OCI-LY1 (cell line): ENCODE data around the gene DOCK4.

ENCODE experiments used
- H2AFZ ChIP-seq: fragments of 200-600 bp; sonication (generic), shearing (Covaris generic); 2 replicates; pipeline ENCODE4 v1.6.0; 2014; ENCODE audit warnings: antibody characterized with exemption, mild to moderate bottlenecking, low read length
- H3F3A ChIP-seq: fragments of 200-600 bp; sonication (generic), shearing (Covaris generic); 2 replicates; pipeline ENCODE4 v1.6.0; 2014; ENCODE audit warnings: mild to moderate bottlenecking, antibody characterized with exemption, low read length, moderate library complexity; ENCODE audit not compliant: insufficient read depth
- H3K27ac ChIP-seq: fragments of 200-600 bp; sonication (generic); 2 replicates; pipeline ENCODE4 v1.5.1; 2014; ENCODE audit warnings: low read length, mixed run types, mild to moderate bottlenecking, low read depth; ENCODE audit not compliant: poor library complexity, severe bottlenecking
- H3K27me3 ChIP-seq: fragments of 200-600 bp; sonication (generic); 2 replicates; pipeline ENCODE4 v1.6.0; 2014; ENCODE audit warnings: antibody characterized with exemption, mild to moderate bottlenecking, low read length, moderate library complexity; ENCODE audit not compliant: insufficient read depth
- H3K36me3 ChIP-seq: fragments of 200-600 bp; sonication (generic); 2 replicates; pipeline ENCODE4 v1.6.1; 2014; ENCODE audit warnings: mild to moderate bottlenecking, antibody characterized with exemption, low read length, moderate library complexity, mixed read lengths; ENCODE audit not compliant: insufficient read depth
- H3K4me1 ChIP-seq: fragments of 200-600 bp; sonication (generic); 2 replicates; pipeline ENCODE4 v1.5.1; 2014; ENCODE audit warnings: mild to moderate bottlenecking, low read length, moderate library complexity; ENCODE audit not compliant: insufficient read depth, severe bottlenecking
- H3K4me2 ChIP-seq: fragments of 200-600 bp; sonication (generic), shearing (Covaris generic); 2 replicates; pipeline ENCODE4 v1.6.1; 2014; ENCODE audit warnings: low read length
- H3K4me3 ChIP-seq: fragments of 200-600 bp; sonication (generic); 2 replicates; pipeline ENCODE4 v1.5.1; 2014; ENCODE audit warnings: low read length, low read depth, mild to moderate bottlenecking, mixed read lengths; ENCODE audit not compliant: poor library complexity, severe bottlenecking
- H3K79me2 ChIP-seq: fragments of 200-600 bp; shearing (Covaris generic); 2 replicates; pipeline ENCODE4 v1.6.1; 2016; ENCODE audit warnings: mixed run types, low read length, mixed read lengths; ENCODE audit not compliant: insufficient read depth
- H3K9ac ChIP-seq: fragments of 200-600 bp; sonication (generic), shearing (Covaris generic); 2 replicates; pipeline ENCODE4 v1.6.1; 2014; ENCODE audit warnings: mild to moderate bottlenecking, low read length, mixed read lengths
- H3K9me2 ChIP-seq: fragments of 200-600 bp; sonication (generic), shearing (Covaris generic); 2 replicates; pipeline ENCODE4 v1.6.1; 2014; ENCODE audit warnings: low read depth, mild to moderate bottlenecking, low read length, mixed read lengths
- H3K9me3 ChIP-seq: fragments of 200-600 bp; shearing (Covaris generic); 2 replicates; pipeline ENCODE4 v1.6.1; 2014; ENCODE audit warnings: low read length, mixed read lengths
- H4K20me1 ChIP-seq: fragments of 200-600 bp; sonication (generic), shearing (Covaris generic); 2 replicates; pipeline ENCODE4 v1.6.0; 2016; ENCODE audit warnings: mild to moderate bottlenecking, low read length; ENCODE audit not compliant: insufficient read depth
- EZH2 ChIP-seq: fragments of 200-600 bp; sonication (generic), shearing (Covaris generic); IDR thresholded peaks from 2 replicates; pipeline ENCODE4 v1.8.0; 2017; ENCODE audit warnings: borderline replicate concordance, mixed run types, mild to moderate bottlenecking, antibody characterized with exemption, low read length, moderate library complexity, mixed read lengths
- TF ChIP-seq, protein P1 (sequence below): fragments of 200-600 bp; sonication (generic), shearing (Covaris generic); IDR thresholded peaks from 2 replicates; pipeline ENCODE4 v1.5.1; 2017; ENCODE audit warnings: mild to moderate bottlenecking, antibody characterized with exemption, low read length, moderate library complexity, mixed read lengths

Gene DOCK4

DNA sequence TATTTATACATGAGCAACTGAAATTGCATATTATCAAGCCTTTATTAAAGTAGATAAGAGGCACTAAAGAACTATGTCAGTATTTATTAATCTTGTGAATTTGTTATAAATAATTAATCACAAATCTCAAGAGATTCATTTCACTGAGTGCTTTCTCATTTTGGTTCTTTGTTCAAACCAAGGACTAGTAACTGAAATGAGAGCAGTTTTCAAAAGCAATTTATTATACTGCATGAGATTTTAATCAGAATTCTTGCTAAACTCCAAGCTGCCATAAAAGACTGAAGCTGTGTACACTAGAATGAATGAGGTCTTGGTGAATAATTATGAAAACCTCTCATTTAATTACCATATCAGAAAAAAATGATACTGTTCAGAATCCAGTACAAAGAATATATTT lies 419.1 kb downstream of the DOCK4 start:
- Histone ChIP-seq H3K9me2 (no peaks in the 10 kb centered on the region), H3K9ac (no peak overlapping the region), H4K20me1 (no peaks in the 10 kb centered on the region), H3K4me3 (no peak overlapping the region), H3F3A (no peaks in the 10 kb centered on the region), H3K4me2 (no peak overlapping the region), H3K4me1 (no peaks in the 10 kb centered on the region), H3K36me3 (no peaks in the 10 kb centered on the region), H3K27ac (no peak overlapping the region), H3K9me3 (no peaks in the 10 kb centered on the region), H3K79me2 (no peaks in the 10 kb centered on the region), H2AFZ (no peak overlapping the region), H3K27me3 (peaks cover 5% of the 10 kb centered on the region; the same call in 1 of the 2 replicates)
- no peak for TF ChIP-seq EZH2
- TF ChIP-seq, protein P1, sequence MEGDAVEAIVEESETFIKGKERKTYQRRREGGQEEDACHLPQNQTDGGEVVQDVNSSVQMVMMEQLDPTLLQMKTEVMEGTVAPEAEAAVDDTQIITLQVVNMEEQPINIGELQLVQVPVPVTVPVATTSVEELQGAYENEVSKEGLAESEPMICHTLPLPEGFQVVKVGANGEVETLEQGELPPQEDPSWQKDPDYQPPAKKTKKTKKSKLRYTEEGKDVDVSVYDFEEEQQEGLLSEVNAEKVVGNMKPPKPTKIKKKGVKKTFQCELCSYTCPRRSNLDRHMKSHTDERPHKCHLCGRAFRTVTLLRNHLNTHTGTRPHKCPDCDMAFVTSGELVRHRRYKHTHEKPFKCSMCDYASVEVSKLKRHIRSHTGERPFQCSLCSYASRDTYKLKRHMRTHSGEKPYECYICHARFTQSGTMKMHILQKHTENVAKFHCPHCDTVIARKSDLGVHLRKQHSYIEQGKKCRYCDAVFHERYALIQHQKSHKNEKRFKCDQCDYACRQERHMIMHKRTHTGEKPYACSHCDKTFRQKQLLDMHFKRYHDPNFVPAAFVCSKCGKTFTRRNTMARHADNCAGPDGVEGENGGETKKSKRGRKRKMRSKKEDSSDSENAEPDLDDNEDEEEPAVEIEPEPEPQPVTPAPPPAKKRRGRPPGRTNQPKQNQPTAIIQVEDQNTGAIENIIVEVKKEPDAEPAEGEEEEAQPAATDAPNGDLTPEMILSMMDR: no peak

DNA sequence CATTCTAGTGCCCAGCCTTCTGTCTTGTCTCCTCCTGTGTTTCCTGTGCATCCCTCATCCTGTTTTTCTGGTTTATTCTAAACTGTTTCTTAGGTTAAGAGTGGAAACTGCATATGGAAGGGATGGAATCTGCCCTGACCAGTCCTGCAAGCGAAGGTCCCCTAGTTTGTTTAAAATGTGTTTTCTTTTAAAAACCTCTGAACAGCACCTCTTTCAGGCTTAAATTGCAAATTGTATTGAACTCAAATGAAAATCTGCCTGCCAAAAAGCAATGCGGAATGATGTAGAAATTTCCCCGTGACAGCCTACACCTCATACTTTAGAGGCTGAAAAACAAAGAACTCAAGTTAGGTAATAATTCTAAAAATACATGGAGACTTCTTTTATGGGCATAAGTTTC lies 421.1 kb downstream of the DOCK4 start:
- Histone ChIP-seq H2AFZ (no peak overlapping the region), H3K9ac (no peak overlapping the region), H3K4me2 (no peak overlapping the region), H3K9me3 (no peaks in the 10 kb centered on the region), H3K36me3 (no peaks in the 10 kb centered on the region), H3K27ac (no peak overlapping the region), H3K4me3 (no peak overlapping the region), H3F3A (no peaks in the 10 kb centered on the region), H3K27me3 (peaks cover 5% of the 10 kb centered on the region; the same call in 1 of the 2 replicates), H3K4me1 (no peaks in the 10 kb centered on the region), H3K79me2 (no peaks in the 10 kb centered on the region), H4K20me1 (no peaks in the 10 kb centered on the region), H3K9me2 (no peaks in the 10 kb centered on the region)
- TF ChIP-seq, protein P1: no peak
- TF ChIP-seq EZH2: no peak

DNA sequence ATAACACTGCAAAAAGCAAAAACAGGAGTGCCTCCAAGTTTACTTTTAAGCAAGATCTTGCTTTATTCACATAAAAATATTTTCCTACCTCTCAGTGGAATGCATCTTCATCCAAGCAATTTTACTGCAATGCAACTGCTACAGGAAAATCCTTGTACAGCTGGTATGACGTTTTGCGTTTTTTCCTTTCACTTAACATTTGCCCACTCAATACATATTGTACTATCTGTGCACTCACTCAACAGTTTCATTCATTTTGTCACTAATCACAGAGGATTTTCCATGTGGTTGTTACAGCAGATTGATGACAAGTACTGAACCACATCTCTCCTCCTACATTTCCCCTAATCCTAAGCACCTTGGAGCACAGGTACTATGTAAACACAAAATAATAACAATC lies 421.9 kb downstream of the DOCK4 start:
- no peaks in the 10 kb centered on the region for H3K79me2 ChIP-seq
- H3K27me3 ChIP-seq: peaks cover 5% of the 10 kb centered on the region; the same call in 1 of the 2 replicates
- H3K36me3 ChIP-seq: no peaks in the 10 kb centered on the region
- H2AFZ ChIP-seq: no peak overlapping the region
- H3K9ac ChIP-seq: no peak overlapping the region
- H3K9me3 ChIP-seq: no peaks in the 10 kb centered on the region
- TF ChIP-seq, protein P1: no peak
- TF ChIP-seq EZH2: no peak
- H3K27ac ChIP-seq: no peak overlapping the region
- no peaks in the 10 kb centered on the region for H3F3A ChIP-seq
- no peak overlapping the region for H3K4me2 ChIP-seq
- H3K9me2 ChIP-seq: no peaks in the 10 kb centered on the region
- H3K4me1 ChIP-seq: no peaks in the 10 kb centered on the region
- H4K20me1 ChIP-seq: no peaks in the 10 kb centered on the region
- no peak overlapping the region for H3K4me3 ChIP-seq
